Spleen (tissue), 7 donors: ENCODE data around the gene NR2C2.

Source experiments
- CTCF ChIP-seq, 11 experiments: fragments of 200-600 bp in 7 of 11; fragments of 450-650 bp in 4 of 11; sonication (generic) in 4 of 11; IDR thresholded peaks in 8 of 11; conservative IDR thresholded peaks in 3 of 11; 1 replicate in 7 of 11; 2 replicates in 4 of 11; pipeline versions ENCODE4 v1.4.0 to v1.8.0; 2016 to 2021; ENCODE audit warnings: antibody characterized with exemption in 11 of 11, inconsistent platforms in 4 of 11, mild to moderate bottlenecking in 1 of 11
- POLR2A ChIP-seq, 3 donors: fragments of 450-650 bp; IDR thresholded peaks; one replicate each; pipeline ENCODE4 v1.5.1; 2017; ENCODE audit warnings: antibody characterized with exemption in 3 of 3, mild to moderate bottlenecking in 1 of 3
- POLR2AphosphoS5 ChIP-seq, 3 donors: sonication (generic); formaldehyde crosslinking; IDR thresholded peaks; one replicate each; pipeline ENCODE4 v1.5.1; 2017; ENCODE audit warnings: antibody characterized with exemption in 3 of 3
- donor health status: DM: no; HTN: no; CAD: no; lungs with moderate emphysema.
- donor health status: DM: no; HTN: no; CAD: no.
- donor health status: DM: no; HTN: no; CAD: no.

GRCh38 chr3:14915636-14916222 lies 31.7 kb upstream of the NR2C2 start:
- TF ChIP-seq POLR2AphosphoS5 (IDR thresholded peaks at IDR 0.05) (no peak), CTCF (IDR thresholded peaks at IDR 0.05 in 8 of 11, conservative IDR thresholded peaks at IDR 0.05 in 3 of 11) (no peak), POLR2A (IDR thresholded peaks at IDR 0.05) (no peak)
